ENCODE data around the gene ARCN1.

The ARCN1 gene

GRCh38 chr11:118641397-118642019 is 69.3 kb downstream of the ARCN1 start:
- DNase-seq = no peak

- no peak for DNase-seq
Measured at GRCh38 chr11:118643142-118643994, 71.2 kb downstream of the ARCN1 start.

- no peak for DNase-seq
Measured at GRCh38 chr11:118643995-118644345, 71.8 kb downstream of the ARCN1 start.

GRCh38 chr11:118644496-118644895 is 72.3 kb downstream of the ARCN1 start:
- DNase-seq = no peak

GRCh38 chr11:118645066-118645715 is 73.0 kb downstream of the ARCN1 start:
- DNase-seq = no peak

- DNase-seq = no peak
Measured at GRCh38 chr11:118646393-118646792, 74.2 kb downstream of the ARCN1 start.

- no peak for DNase-seq
Measured at GRCh38 chr11:118648291-118648690, 76.1 kb downstream of the ARCN1 start.

GRCh38 chr11:118649941-118650340 is 77.7 kb downstream of the ARCN1 start:
- no peak for DNase-seq

- DNase-seq = no peak
Measured at GRCh38 chr11:118650366-118650765, 78.2 kb downstream of the ARCN1 start.

GRCh38 chr11:118651820-118652219 is 79.6 kb downstream of the ARCN1 start:
- no peak for DNase-seq

Measured in CD4-positive, alpha-beta T cell treated with Interleukin-1 beta for 1 hour (primary cell).